GM18499 (cell line): ENCODE data around the gene SIAH2.
A peak's percentile ranks its signal among the peaks of the same experiment; 100 is the strongest.

Experiments used
- ATAC-seq: cut with Tn5 transposase; IDR thresholded peaks from one replicate; pipeline ENCODE4 v1.9.1; 2021; ENCODE audit warnings: moderate number of reproducible peaks; ENCODE audit not compliant: insufficient read depth, unreplicated experiment

The SIAH2 gene

GRCh38 chr3:150736903-150737832 lies 25.8 kb downstream of the SIAH2 start:
- no peak for ATAC-seq

GRCh38 chr3:150736316-150736719 lies 26.7 kb downstream of the SIAH2 start:
- ATAC-seq, result no peak

GRCh38 chr3:150734795-150735119 lies 28.2 kb downstream of the SIAH2 start:
- ATAC-seq, result no peak

GRCh38 chr3:150733936-150734794 lies 28.8 kb downstream of the SIAH2 start:
- no peak for ATAC-seq

DNA sequence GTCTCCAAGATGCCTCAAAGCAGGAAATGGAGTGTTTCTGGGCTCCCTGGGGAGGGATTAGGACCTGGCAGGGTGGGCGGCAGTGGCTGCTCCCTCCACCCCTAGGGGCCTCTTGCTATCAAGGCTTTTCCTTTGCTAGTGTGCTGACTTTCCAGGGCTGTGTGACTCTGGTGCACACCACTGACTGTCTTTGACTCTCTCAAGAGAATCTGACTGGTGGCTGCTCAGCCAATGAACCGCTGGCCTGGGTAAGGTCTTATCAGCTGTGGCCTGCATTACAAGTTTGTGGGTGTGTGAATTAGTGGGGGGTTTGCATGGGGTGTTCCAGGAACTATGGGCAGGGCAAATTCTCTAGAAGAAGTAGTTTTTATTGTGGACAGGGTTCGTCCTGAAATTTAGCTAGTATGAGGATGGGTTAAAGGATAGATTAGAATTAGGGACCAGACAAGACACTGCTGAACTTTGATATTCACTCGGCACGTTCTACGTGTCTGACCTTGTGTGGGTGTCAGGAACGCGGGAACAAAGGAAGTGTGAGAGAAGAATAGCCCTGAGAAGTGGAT lies 29.5 kb downstream of the SIAH2 start:
- no peak for ATAC-seq

DNA sequence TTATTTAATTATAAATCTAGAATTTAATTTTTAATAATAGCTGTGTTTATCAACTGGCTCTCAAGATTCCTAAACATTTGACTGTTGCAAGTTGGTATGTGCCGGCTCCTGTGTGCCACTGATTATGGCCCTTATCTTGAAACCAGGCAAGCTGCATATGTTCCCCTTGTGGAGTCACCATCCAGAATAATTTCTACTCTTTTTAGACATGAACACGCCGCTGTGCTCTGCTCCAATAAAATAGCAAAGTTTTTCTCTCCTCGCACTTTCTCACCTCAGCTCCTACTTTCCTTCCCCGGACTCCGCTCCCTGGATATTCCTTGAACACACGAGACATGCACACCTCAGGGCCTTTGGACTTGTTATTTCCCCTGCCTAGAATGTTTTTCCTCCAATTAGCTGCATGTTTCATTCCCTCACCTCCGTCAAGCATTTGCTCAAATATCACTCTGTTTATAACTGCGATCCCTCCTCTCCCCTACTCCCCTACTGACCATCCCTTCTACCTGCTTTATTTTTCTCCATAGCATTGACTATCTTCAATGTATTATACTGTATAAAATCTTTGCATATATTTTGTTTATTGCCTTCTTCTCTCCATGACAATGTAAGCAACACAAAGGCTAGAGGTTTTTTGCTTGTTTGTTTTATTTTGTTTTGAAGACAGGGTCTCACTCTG lies 33.1 kb downstream of the SIAH2 start:
- ATAC-seq, result no peak

DNA sequence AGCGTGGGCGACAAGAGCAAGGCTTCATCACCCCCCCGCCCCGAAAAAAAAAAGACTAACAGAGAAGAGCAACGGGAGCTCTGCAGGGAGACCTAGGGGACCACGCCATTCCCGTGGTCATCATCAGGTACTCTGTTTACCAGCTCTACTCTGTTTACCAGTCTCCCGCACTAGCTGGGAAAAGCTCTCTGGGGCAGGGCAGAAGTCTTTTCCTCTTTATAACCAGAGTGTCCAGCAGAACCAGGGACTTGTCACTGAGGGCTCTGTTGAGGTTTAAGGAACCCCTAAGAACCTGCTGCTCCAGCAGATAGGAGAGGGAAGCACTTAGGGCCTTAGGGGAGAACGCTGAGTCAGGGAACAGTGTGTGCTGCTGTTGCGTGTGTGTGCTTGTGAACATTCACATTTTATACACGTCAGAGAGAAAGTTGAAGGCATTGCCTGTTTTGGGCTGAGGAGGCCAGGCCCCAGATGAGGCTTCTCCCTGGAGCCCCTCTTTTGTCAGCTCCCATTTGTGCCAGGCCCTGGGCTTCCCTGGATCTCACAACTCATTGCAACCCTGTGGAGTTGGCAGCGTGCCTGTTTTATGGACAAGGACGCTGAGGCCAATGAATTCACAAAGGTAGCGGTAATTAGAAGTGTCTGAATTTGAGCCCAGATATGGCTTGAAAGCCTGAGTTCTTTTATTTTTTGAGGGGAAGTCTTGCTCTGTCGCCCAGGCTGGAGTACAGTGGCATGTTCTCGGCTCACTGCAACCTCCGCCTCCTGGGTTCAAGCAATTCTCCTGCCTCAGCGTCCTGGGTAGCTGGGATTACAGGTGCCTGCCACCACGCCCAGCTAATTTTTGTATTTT lies 35.1 kb downstream of the SIAH2 start:
- ATAC-seq, result no peak

GRCh38 chr3:150725548-150725947 lies 37.4 kb downstream of the SIAH2 start:
- ATAC-seq, result no peak

DNA sequence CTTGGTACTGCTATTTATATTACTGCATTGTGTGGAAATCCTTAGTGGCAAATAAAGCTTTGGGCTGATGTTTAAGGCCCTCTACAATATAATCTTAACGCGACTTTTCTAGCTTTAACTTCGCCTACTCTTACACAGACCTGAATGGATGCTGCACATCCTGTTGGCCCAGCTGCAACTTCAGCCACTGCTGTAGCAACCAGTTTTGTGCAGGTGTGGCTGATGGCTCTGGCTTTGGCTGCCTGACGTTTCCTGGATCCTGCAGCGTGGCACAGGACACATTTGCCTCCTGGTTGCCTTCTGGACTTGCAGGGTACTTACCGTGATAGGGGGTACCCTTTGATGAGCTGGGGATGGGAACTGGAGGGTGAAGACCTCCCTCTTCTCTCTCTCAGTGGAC lies 39.0 kb downstream of the SIAH2 start:
- ATAC-seq, result no peak

GRCh38 chr3:150722267-150722666 lies 40.7 kb downstream of the SIAH2 start:
- no peak for ATAC-seq

DNA sequence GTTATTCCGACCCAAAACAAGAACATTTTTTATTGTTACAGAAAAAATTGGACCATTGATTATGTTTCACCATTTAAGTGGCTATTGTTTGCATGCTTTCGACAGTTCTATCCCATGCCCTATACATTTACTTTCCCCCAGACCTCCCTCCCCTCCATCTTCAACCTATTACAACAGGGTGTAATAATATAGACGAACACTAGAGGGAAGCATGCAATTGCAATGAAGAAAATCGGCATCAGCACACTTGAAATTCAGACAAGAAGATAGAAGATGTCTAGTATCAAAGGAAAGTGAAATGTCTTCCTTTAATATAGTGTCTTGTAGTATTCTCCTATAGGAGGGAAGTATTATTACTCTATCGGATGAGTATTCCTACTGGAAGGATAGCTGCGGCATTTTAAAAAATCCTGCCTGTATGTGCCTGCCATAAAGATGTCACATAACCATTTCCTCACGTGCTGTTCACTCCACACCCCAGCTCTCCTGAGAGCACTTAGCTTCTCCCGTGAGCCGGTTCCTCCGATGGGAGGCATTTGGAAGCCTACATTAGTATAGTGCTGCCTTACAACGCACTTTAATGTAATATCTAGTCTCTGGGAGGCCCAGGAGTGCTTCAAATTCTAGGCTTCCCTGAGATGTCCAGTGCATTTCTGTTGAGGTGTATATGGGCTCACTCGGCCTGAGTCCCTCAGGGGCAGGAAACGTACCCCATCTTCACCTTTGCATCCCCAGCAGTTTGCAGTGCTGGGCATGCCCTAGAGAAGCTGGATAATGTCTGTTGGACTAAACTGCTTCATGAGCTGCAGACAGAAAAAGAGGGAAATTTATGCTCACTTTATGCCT lies 41.5 kb downstream of the SIAH2 start:
- no peak for ATAC-seq

- ATAC-seq, result no peak
Measured at GRCh38 chr3:150720444-150720843, 42.5 kb downstream of the SIAH2 start.

- ATAC-seq, result no peak
Measured at GRCh38 chr3:150710097-150710496, 52.9 kb downstream of the SIAH2 start.

- ATAC-seq, result peak; percentile 83
Measured at GRCh38 chr3:150703756-150704344, 59.1 kb downstream of the SIAH2 start, which contains the start of gene ERICH6. ERICH6 (minus strand) TSS chr3:150703920; CDS start chr3:150703898, 22 bp downstream.

DNA sequence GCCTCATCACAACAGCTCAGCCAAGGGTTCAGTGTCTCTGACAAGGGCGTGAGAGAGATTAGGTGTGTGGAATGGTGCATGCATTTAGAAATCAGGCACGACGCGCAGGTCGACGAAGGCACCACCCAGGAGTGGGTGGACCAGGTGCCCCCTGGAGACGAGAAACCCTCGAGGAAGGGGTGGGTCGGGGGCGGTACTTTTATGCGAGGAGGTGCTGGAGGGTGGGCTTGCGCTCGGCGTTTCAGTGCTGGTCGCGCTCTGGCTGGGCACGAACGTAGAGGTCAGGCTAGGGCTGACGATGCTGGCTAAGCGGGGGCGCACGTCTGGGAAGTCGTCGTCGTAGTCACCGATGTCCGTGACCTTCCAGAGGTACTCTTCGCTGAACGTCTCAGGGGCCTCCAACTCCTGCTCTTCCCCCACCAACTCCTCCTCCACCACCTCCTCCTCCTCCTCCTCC lies 59.6 kb downstream of the SIAH2 start:
- ATAC-seq, result no peak

DNA sequence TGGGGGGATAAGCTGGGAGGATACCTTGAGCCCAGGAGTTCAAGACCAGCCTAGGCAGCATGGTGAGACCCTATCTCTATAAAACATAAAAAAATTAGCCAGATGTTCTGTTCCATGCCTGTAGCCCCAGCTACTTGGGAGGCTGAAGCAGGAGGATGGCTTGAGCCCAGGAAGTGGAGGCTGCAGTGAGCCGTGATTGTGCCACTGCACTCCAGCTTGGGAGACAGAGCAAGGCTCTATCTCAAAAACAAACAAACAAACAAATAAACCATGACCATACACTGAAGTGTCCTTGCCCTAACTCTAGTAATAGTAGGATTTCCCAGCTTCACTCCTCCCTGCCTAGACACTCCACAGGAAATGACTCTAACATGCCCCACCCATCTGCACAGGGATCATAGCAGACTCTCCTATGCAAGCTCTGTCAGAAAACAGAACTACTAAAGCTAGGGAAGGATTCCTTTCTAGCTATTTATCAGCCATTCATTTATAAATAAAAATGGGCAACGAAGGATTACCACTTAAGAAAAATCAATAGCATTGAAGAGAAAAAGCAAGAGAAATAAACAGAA lies 63.8 kb downstream of the SIAH2 start:
- no peak for ATAC-seq

- no peak for ATAC-seq
Measured at GRCh38 chr3:150697646-150698045, 65.3 kb downstream of the SIAH2 start.
